Renal cortex interstitium (tissue), 11 donors: ENCODE results near the gene ELMO3. TPM values are rescaled to one million over a fixed set of nuclear protein-coding genes. Genes with fewer than 3 reads are reported as not detected.
A peak's percentile ranks its signal among the peaks of the same experiment; 100 is the strongest.

Experiments
- DNase-seq, 11 donors: peaks; one replicate each; pipeline ENCODE4 v3.0.0-alpha.2; 2013; ENCODE audit warnings: low read depth in 9 of 11, low spot score in 4 of 11; ENCODE audit errors: extremely low read depth in 1 of 11
- polyA plus RNA-seq, 3 donors: library from polyadenylated mRNA; unstranded; fragments of 120-200 nt; gene quantifications; one replicate each; pipeline ENCODE4 v1.2.1, GENCODE V29; 2013; ENCODE audit not compliant: insufficient read length in 3 of 3

Gene ELMO3
- polyA plus RNA-seq, 3 donors = 3.6 to 6.5 (median 5.6) TPM

GRCh38 chr16:67190448-67191399, 8.2 kb upstream of the ELMO3 start:
- DNase-seq = no peak

GRCh38 chr16:67191411-67191994, 7.4 kb upstream of the ELMO3 start:
- DNase-seq = no peak

GRCh38 chr16:67191995-67192681, 6.8 kb upstream of the ELMO3 start, which contains the start of gene E2F4:
Gene E2F4 (plus strand): TSS chr16:67192155. CDS start chr16:67192228, 73 bp downstream.
- peak in 10 of 11 donors; percentile 79 to 89 (median 84) for DNase-seq

DNA sequence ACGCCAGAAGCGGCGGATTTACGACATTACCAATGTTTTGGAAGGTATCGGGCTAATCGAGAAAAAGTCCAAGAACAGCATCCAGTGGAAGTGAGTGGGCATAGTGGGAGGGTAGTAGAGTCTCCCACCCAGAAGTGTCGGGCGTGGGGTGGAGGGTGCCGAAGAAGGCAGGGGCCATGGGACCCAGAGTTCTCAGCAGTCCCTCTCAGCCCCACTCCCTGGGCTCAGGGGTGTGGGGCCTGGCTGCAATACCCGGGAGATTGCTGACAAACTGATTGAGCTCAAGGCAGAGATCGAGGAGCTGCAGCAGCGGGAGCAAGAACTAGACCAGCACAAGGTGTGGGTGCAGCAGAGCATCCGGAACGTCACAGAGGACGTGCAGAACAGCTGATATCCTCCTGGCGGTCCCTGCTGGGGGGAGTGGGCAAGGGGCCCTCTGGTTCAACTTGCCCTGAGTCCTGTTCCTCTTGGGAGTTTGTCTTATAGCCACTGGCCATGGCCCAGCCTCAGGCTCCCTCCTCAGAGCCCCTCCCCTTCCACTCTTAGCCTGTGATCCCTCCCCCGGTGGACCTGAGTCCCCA, 6.1 kb upstream of the ELMO3 start:
- no peak for DNase-seq

GRCh38 chr16:67193536-67193935, 5.4 kb upstream of the ELMO3 start:
- no peak for DNase-seq

- no peak for DNase-seq
Measured at GRCh38 chr16:67194260-67194659, 4.7 kb upstream of the ELMO3 start.

GRCh38 chr16:67195676-67196075, 3.3 kb upstream of the ELMO3 start:
- DNase-seq = no peak

GRCh38 chr16:67196881-67197280, 2.0 kb upstream of the ELMO3 start:
- no peak for DNase-seq

GRCh38 chr16:67197704-67198103, 1.2 kb upstream of the ELMO3 start:
- no peak for DNase-seq

DNA sequence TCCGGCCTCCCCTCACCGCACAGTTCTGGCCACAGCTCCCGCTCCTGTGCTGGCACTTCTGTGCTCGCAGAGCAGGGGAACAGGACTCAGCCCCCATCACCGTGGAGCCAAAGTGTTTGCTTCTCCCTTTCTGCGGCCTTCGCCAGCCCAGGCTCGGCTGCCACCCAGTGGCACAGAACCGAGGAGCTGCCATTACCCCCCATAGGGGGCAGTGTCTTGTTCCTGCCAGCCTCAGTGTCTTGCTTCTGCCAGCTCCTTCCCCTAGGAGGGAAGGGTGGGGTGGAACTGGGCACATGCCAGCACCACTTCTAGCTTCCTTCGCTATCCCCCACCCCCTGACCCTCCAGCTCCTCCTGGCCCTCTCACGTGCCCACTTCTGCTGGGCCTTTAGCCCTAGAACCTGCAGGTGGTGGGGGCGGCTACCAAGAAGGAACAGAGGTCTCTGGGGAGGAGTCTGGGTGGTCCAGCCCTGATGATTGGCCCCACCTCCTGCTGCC, 645 bp upstream of the ELMO3 start:
- no peak for DNase-seq

DNA sequence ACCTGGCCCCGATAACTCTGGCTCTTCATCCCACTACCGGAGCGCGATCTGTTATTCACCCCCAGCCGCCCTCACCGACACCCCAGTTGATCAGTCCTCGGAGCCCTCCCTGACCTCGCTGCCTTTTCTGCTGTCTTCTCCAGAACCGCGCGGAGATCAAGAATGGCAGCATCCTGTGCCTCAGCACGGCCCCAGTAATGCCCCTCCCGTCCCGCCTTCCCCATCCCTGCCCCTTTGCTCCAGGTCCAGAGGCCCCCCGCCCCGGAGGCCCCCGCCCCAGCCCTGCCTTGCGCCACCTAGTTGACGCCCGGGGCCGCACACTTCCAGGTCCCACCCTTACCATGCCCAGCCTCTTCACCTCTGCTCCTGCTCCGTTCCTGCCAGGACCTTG, 872 bp downstream of the ELMO3 start:
- no peak for DNase-seq

DNA sequence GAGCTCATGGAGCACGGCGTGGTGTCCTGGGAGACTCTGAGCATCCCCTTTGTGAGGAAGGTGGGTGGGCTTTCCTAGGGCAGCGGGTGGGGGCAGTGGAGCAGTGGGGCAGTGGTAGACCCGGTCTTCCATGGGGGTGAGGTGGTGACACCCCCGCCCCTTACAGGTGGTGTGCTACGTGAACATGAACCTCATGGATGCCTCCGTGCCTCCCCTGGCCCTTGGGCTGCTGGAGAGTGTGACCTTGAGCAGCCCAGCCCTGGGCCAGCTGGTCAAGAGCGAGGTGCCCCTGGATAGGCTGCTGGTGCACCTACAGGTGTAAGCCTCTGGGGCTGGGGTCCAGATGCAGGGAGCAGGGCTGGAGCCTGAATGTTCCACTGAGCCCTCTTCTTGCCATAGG, 1.6 kb downstream of the ELMO3 start:
- DNase-seq = no peak

GRCh38 chr16:67201411-67202345, 2.7 kb downstream of the ELMO3 start:
- no peak for DNase-seq

DNA sequence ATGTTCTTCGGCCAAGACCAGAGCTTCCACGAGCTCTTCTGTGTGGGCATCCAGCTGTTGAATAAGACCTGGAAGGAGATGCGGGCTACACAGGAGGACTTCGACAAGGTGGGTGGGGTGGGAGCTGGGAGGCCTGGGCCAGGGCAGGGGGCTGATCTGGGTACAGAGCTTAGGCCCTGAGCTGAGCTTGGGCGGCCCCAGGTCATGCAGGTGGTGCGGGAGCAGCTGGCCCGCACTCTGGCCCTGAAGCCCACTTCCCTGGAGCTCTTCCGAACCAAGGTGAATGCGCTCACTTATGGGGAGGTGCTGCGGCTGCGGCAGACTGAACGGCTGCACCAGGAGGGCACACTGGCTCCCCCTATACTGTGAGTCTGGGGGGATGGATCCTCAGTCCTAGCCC, 3.5 kb downstream of the ELMO3 start:
- no peak for DNase-seq

GRCh38 chr16:67202956-67203493, 4.1 kb downstream of the ELMO3 start:
- no peak for DNase-seq

GRCh38 chr16:67204076-67204475, 5.1 kb downstream of the ELMO3 start:
- DNase-seq = no peak

GRCh38 chr16:67206129-67206837, 7.4 kb downstream of the ELMO3 start:
- no peak for DNase-seq
